GM12878 (cell line): Measurements from ENCODE around the gene SSUH2. TPM values are rescaled to one million over a fixed set of nuclear protein-coding genes. Genes with fewer than 3 reads are reported as not detected.

Experiments
- ATAC-seq: fragments of 200-7000 bp; cut with Tn5 transposase; 3 replicates; pipeline ENCODE4 v1.9.1; 2020; ENCODE audit warnings: mild to moderate bottlenecking, moderate library complexity
- BruUV-seq: library from RNA; stranded (reverse); fragments of 400-500 nt; replicated peaks from 2 replicates; lab custom pipeline; 2021; lab: Mats Ljungman, UMichigan
- CTCF ChIA-PET: fragments of 300-600 bp; sonication (Branson Sonifier 250); formaldehyde crosslinking; extraction: SDS; loops from one replicate; lab custom pipeline; 2021; ENCODE audit warnings: inconsistent platforms; lab: Yijun Ruan, JAX
- POLR2A ChIA-PET: fragments of 350-600 bp; formaldehyde crosslinking; extraction: SDS; loops from one replicate; lab custom pipeline; 2021; ENCODE audit warnings: inconsistent platforms; lab: Charles Lee
- RAD21 ChIA-PET: fragments of 300-600 bp; sonication (Branson Sonifier 250); formaldehyde crosslinking; loops from one replicate; lab custom pipeline; 2023; ENCODE audit warnings: antibody characterized with exemption; ENCODE audit not compliant: unreplicated experiment; lab: Charles Lee
- SMC1A ChIA-PET: fragments of 300-600 bp; sonication (Branson Sonifier 250); formaldehyde crosslinking; loops from one replicate; lab custom pipeline; 2023; ENCODE audit not compliant: unreplicated experiment, uncharacterized antibody; lab: Charles Lee
- DNase-seq: peaks from one replicate; pipeline ENCODE4 v3.0.0-alpha.2; 2011; ENCODE audit warnings: low read depth, low spot score
- FAIRE-seq: peaks from 3 replicates; lab custom pipeline; 2011; peaks lifted over from hg19 to GRCh38; lab: Jason Lieb, UNC
- H2AFZ ChIP-seq: 2 replicates; pipeline ENCODE4 v1.6.0; 2011; ENCODE audit warnings: low read depth, low read length, control low read depth; ENCODE audit not compliant: control insufficient read depth
- H3K27ac ChIP-seq: 2 replicates; pipeline ENCODE4 v1.5.1; 2011; ENCODE audit warnings: control low read depth; ENCODE audit not compliant: control insufficient read depth, insufficient read depth
- H3K27me3 ChIP-seq, 2 experiments: replicated peaks in 1 of 2; 2 replicates each; pipeline versions ENCODE4 v1.6.0 to v1.6.1; 2011; ENCODE audit warnings: low read length in 1 of 2; ENCODE audit not compliant: control insufficient read depth in 2 of 2, insufficient read depth in 2 of 2
- H3K36me3 ChIP-seq, 2 experiments: 2 replicates each; pipeline ENCODE4 v1.5.1; 2011; ENCODE audit warnings: low read length in 1 of 2; ENCODE audit not compliant: control insufficient read depth in 2 of 2, insufficient read depth in 2 of 2
- H3K4me1 ChIP-seq: 2 replicates; pipeline ENCODE4 v1.6.1; 2011; ENCODE audit warnings: mild to moderate bottlenecking, low read length, moderate library complexity, mixed read lengths; ENCODE audit not compliant: control insufficient read depth, insufficient read depth
- H3K4me2 ChIP-seq: 2 replicates; pipeline ENCODE4 v1.6.0; 2011; ENCODE audit warnings: control low read depth; ENCODE audit not compliant: control insufficient read depth, insufficient read depth
- H3K4me3 ChIP-seq: fragments of 200-600 bp; sonication (generic); 2 replicates; pipeline ENCODE4 v1.5.1; 2016
- H3K79me2 ChIP-seq: 2 replicates; pipeline ENCODE4 v1.6.0; 2011; ENCODE audit warnings: low read length; ENCODE audit not compliant: control insufficient read depth, insufficient read depth
- H3K9ac ChIP-seq: 2 replicates; pipeline ENCODE4 v1.8.0; 2011; ENCODE audit warnings: low read length, control low read depth, mixed read lengths; ENCODE audit not compliant: control insufficient read depth, insufficient read depth
- H3K9me3 ChIP-seq: replicated peaks from 3 replicates; pipeline ENCODE4 v1.5.1; 2011; ENCODE audit warnings: mild to moderate bottlenecking, low read length; ENCODE audit not compliant: control insufficient read depth, insufficient read depth
- H4K20me1 ChIP-seq: 2 replicates; pipeline ENCODE4 v1.6.0; 2011; ENCODE audit not compliant: control insufficient read depth, insufficient read depth
- CTCF ChIP-seq, 3 experiments: IDR thresholded peaks in 2 of 3; conservative IDR thresholded peaks in 1 of 3; 2 replicates each; pipeline ENCODE4 v1.5.1; 2011; ENCODE audit warnings: low read depth in 3 of 3, low read length in 3 of 3, mild to moderate bottlenecking in 3 of 3, control low read depth in 2 of 3, moderate library complexity in 2 of 3, inconsistent platforms in 1 of 3, mixed read lengths in 1 of 3; ENCODE audit not compliant: control insufficient read depth in 2 of 3, insufficient read depth in 1 of 3; ENCODE audit errors: extremely low read depth in 1 of 3
- NR2C2 ChIP-seq: IDR thresholded peaks from 2 replicates; pipeline ENCODE4 v1.6.1; 2011; ENCODE audit warnings: borderline replicate concordance, low read depth; ENCODE audit not compliant: control insufficient read depth, insufficient read length
- WGBS: methylation state at CpG from one replicate; pipeline ENCODE4 v1.1.6; 2016; ENCODE audit warnings: low lambda C conversion rate; ENCODE audit not compliant: insufficient replicate concordance, insufficient coverage; ENCODE audit errors: missing lambda C conversion rate; 5-methylcytosine and 5-hydroxymethylcytosine counted together
- in situ Hi-C: fragments of 300-500 bp; cut with MboI; formaldehyde crosslinking; loops from 9 replicates; pipeline ENCODE4 v1.14.3; 2018; ENCODE audit warnings: mixed read lengths
- intact Hi-C: fragments of 100-400 bp; cut with micrococcal nuclease; formaldehyde crosslinking; loops from one replicate; pipeline ENCODE4 v1.14.2; 2022; ENCODE audit not compliant: unreplicated experiment
- polyA plus RNA-seq, 11 experiments: library from polyadenylated mRNA; depleted of rRNA in 4 of 11; unstranded in 6 of 11; stranded (reverse) in 5 of 11; fragments of >200 nt; fragmentation: Nextera tagmentation in 4 of 11; fragmentation: Illumina TruSeq in 1 of 11; extraction: Ambion mirVana in 4 of 11; extraction: Trizol in 1 of 11; gene quantifications; 1 replicate in 1 of 11; 2 replicates in 10 of 11; pipeline versions ENCODE4 v1.2.1 to v1.2.3, GENCODE V29; 2011 to 2016; ENCODE audit warnings: inconsistent platforms in 2 of 11, missing spikeins in 2 of 11, low read depth in 1 of 11
- total RNA-seq, 4 experiments: library from RNA; depleted of rRNA in 3 of 4; stranded (reverse); fragments of >200 nt in 3 of 4; fragmentation: Illumina TruSeq in 1 of 4; extraction: Trizol in 1 of 4; gene quantifications; 2 replicates each; pipeline versions ENCODE4 v1.2.1 to v1.2.3, GENCODE V29; 2013 to 2021
- TF ChIP-seq, protein P1 (sequence below): fragments of 450-650 bp; formaldehyde crosslinking; IDR thresholded peaks from 2 replicates; pipeline ENCODE4 v1.5.0; 2022; ENCODE audit warnings: mild to moderate bottlenecking, missing genetic modification characterization

Gene SSUH2
- total and polyA plus RNA-seq, 10 of the 15 experiments (the other 5 are each of a cell fraction or from before 2014, with no cell fraction given), result 0.09 to 0.26 TPM; not detected in 8

- Histone ChIP-seq H4K20me1 (no peaks in the 10 kb centered on the region), H3K4me2 (no peak overlapping the region), H3K4me1 (no peaks in the 10 kb centered on the region), H3K27ac (no peak overlapping the region), H3K9ac (no peak overlapping the region), H3K79me2 (no peaks in the 10 kb centered on the region), H3K36me3 (no peaks in the 10 kb centered on the region), H2AFZ (no peak overlapping the region), H3K4me3 (no peak overlapping the region), H3K27me3 (peaks cover 0 to 4% of the 10 kb centered on the region in 2 experiments; a peak in 3 of 4 replicates), H3K9me3 (no peaks in the 10 kb centered on the region)
- no peak for FAIRE-seq
- under 1% methylated on average over 7 of the region's 7 CpGs for whole genome bisulfite sequencing
- CTCF ChIA-PET, result interaction anchor here (1.0 kb wide), 1 partner anchor 133 kb away, joined by 3 read pairs; no protein-coding TSS in a partner anchor
- intact Hi-C loops (no loop called here), in situ Hi-C loops (no loop called here)
- TF ChIP-seq CTCF (IDR thresholded peaks at IDR 0.05 in 2 of 3, conservative IDR thresholded peaks at IDR 0.05 in 1 of 3; ENCODE audit: control insufficient read depth in 2 of 3, extremely low read depth in 1 of 3, insufficient read depth in 1 of 3, low read depth in 3 of 3, low read length in 3 of 3), result 0 out of 6 replicates have a peak, but pooled peaks of 1 of the 3 experiments have one; percentile 1
- TF ChIP-seq NR2C2, result no peak
- TF ChIP-seq, protein P1, sequence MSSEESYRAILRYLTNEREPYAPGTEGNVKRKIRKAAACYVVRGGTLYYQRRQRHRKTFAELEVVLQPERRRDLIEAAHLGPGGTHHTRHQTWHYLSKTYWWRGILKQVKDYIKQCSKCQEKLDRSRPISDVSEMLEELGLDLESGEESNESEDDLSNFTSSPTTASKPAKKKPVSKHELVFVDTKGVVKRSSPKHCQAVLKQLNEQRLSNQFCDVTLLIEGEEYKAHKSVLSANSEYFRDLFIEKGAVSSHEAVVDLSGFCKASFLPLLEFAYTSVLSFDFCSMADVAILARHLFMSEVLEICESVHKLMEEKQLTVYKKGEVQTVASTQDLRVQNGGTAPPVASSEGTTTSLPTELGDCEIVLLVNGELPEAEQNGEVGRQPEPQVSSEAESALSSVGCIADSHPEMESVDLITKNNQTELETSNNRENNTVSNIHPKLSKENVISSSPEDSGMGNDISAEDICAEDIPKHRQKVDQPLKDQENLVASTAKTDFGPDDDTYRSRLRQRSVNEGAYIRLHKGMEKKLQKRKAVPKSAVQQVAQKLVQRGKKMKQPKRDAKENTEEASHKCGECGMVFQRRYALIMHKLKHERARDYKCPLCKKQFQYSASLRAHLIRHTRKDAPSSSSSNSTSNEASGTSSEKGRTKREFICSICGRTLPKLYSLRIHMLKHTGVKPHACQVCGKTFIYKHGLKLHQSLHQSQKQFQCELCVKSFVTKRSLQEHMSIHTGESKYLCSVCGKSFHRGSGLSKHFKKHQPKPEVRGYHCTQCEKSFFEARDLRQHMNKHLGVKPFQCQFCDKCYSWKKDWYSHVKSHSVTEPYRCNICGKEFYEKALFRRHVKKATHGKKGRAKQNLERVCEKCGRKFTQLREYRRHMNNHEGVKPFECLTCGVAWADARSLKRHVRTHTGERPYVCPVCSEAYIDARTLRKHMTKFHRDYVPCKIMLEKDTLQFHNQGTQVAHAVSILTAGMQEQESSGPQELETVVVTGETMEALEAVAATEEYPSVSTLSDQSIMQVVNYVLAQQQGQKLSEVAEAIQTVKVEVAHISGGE (CRISPR knock-in tag), result no peak
- POLR2A ChIA-PET, result no interaction called here
- SMC1A ChIA-PET, result interaction anchor here (1.0 kb wide), 1 partner anchor 11 kb away, joined by 3 read pairs; no protein-coding TSS in a partner anchor
- BruUV-seq, result no TSS peak
- no peak for DNase-seq
- RAD21 ChIA-PET, result no interaction called here
- ATAC-seq, result no peak
These were observed 9.0 kb downstream of the SSUH2 start for GRCh38 chr3:8635631-8636030.
